CD4-positive, alpha-beta T cell treated with Interleukin-6 for 4 hours (primary cell): ENCODE measurements around the gene LMX1A.
A peak's percentile ranks its signal among the peaks of the same experiment; 100 is the strongest.

Experiments used
- DNase-seq: peaks from one replicate; pipeline ENCODE4 v3.0.0-alpha.2; 2020; ENCODE audit warnings: mixed read lengths

LMX1A gene

GRCh38 chr1:165257969-165258459 is 98.5 kb downstream of the LMX1A start:
- peak; percentile 14 for DNase-seq

GRCh38 chr1:165254896-165255625 is 101.5 kb downstream of the LMX1A start:
- DNase-seq: no peak

GRCh38 chr1:165254376-165254775 is 102.1 kb downstream of the LMX1A start:
- DNase-seq: no peak

GRCh38 chr1:165253818-165254254 is 102.7 kb downstream of the LMX1A start:
- no peak for DNase-seq

DNA sequence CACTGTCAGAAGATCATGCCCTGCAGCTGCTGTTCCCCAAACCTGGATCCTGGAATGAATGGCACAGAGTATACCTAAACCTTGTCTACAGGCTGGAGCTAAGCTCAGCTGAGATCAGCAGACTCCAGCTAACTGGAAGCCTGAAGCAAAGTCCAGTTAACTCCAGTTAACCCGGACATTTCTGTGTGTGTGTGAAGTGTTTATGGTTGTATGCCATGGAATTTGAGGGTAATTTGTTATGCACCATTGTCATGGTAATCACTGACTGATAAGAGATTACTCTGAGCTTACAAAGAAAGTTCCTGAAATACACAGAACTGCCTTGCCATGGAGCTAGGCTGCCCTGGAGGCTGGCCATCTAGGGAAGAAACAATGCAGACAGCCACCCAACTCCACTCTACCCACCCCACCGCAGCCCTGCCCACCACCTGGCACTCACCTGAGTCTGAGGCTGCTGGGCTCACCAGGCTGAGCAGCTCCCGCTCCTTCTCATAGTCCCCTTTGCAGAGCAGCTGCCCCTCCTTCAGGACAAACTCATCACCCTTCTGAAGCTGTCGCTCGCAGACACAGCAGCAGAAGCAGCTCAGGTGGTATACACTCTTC is 107.4 kb downstream of the LMX1A start:
- no peak for DNase-seq

GRCh38 chr1:165241952-165242351 is 114.6 kb downstream of the LMX1A start:
- DNase-seq: no peak

DNA sequence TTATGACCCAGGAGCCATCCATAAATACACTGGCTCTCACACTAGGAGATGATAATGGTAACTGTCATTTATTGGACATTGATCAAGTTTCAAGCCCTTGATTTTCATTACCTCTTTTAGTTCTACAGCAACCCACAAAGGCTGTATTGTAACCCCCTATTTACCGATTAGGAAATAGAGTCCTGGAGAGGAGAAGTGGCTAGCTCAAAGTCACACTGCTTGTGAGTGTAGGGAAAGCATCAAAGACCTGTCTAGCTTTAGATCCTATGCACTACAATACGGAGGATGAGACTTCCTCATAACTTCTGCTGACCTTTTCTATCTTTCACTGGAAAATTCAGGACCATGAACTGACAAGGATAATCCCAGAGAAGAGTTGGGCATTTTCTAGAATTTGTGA is 115.2 kb downstream of the LMX1A start:
- DNase-seq: no peak

DNA sequence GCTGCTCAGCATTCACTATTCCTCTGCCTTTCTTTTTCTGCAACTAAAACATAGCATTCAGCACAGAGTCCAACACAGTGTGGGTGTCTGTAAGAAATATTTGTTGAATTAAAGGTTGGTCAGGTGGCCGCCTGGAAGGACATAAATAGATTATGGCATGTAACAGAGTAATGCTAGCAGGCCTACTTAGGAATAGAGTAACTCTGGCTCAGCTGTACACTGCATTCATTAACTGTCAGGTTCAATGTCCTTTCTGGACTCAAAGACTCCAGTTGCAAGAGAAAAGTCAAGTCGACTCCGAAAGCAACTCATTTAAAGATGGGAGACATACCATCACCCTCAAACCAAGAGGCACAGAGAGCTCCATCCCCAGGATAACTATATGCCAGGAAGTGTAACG is 116.0 kb downstream of the LMX1A start:
- no peak for DNase-seq

DNA sequence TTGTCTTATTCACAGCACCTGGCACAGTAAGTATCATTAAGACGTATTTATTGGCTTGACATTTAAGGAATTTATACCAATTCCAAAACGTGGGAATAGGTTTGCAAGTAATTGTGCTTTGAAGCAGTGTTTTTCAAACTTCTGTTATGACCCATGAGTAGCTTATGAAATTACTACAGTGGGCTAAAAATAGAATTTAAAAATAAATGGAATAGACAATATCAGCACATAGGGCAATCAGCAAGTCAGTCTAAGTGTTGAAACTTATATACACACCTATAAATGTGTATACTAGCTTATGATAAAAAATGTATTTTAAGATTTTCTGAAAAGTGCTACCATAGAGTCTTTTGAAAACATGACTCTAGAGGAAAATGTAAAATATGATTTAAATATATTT is 116.6 kb downstream of the LMX1A start:
- no peak for DNase-seq

DNA sequence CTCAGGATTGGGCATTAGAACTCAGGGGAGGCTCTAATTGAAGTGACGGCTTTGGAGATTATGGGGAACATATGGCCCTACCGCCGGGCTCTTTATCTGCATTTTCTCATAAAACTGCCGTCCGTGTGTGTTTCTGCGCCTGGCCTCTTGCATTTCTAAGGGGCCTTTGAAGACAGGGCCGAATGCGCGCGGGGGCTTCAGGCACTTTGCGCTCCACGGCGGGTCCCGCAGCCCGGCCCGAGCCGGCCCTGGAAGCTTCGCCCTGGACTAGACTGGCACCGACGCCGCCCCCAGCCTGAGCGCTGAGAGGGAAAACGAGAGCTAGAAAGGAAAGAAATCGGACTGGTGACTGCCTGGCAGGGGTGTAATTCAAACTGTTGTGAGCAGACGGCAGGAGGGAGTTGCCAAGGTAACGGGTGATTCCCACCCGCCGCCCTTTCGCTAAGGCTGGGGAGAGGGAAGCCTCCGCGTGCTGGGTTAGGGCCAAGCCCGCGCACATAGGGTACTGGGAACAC is 120.7 kb downstream of the LMX1A start:
- no peak for DNase-seq

DNA sequence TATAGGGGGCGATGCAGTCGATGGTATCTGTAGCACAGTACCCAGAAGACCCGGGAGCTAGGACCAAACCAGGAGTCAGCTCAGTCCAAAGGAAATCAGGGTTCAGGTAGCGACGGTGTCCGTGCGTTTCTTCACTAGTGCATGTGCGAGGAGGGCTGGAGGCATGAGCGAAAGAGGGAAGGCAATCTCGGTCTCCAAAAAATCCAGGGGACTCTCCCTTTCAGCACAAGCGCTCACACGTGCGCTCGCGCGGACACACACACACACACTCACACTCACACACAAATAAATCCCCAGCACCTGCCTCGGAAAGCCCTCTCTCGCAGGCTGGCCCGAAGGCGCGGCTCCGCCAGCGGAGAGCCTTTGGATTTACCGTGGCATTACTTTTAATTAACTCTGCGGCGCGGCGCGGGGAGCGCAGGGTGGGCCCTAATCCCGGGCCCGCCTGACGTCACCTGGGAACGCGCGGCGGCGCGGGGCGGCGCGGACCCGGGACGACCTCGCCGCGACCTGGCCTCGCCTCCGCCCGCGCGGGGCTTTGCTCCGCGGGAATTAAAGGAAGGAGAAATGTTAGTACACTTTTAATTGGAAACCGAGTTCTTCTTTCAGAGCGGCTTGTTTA is 121.2 kb downstream of the LMX1A start:
- no peak for DNase-seq

GRCh38 chr1:165234149-165234548 is 122.4 kb downstream of the LMX1A start:
- no peak for DNase-seq

DNA sequence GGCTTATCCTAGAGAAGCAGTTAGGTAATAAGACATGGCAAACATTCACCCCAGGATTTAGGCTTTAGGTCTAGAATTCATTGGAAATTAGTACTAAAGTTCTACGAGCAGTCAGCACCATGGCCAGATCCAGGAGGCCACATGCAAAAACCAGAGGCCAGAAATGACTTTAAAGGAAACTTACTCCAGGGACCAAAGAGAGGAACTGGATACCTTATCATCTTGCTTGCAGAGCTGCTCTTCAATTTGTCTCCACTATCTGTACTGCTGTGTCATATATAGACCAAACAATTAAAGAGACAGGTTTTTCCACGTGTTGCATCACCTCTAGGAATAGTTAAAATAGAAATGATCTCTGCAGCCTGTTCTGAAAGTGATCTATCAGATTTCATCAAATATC is 127.8 kb downstream of the LMX1A start:
- DNase-seq: no peak

GRCh38 chr1:165228111-165228655 is 128.3 kb downstream of the LMX1A start:
- DNase-seq: no peak

- no peak for DNase-seq
Measured at GRCh38 chr1:165226326-165226725, 130.2 kb downstream of the LMX1A start.

- DNase-seq: no peak
Measured at GRCh38 chr1:165225650-165226049, 130.9 kb downstream of the LMX1A start.

DNA sequence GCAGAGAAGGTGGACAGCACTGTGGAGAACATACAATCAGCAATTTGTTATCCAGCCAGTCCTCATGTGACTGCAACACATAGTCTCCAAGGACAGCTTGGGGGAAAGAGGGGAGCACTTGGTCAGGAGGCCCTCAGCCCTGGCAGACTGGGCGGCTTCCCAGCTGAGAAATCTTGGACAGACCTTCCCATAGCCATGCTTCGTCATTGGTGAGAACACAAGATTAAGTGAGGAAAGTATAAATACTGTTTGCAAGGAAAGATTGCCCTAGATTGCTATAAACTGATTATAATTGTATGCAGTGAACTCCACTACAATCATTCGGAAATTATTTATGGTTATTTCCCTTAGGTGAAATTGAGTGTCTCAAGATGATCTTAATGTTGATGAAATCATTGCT is 131.5 kb downstream of the LMX1A start:
- DNase-seq: no peak

DNA sequence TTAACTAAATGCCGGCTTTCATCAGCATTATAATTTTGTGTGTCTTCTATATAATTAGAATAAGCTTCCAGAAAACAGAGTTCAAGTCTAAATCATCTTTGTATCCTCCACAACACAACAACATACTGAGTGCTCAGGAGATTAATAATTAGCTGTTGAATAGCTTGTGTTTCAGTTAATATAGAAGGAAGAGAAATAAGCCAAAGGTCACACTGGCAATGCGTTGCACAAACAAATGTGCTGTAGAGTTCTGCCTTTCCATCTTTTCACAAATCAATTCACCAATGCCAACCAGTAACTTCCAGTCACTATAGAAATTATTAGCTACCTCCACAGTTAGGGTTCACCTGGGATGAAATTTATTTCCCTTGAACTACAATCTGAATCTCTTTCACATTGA is 132.0 kb downstream of the LMX1A start:
- DNase-seq: no peak

DNA sequence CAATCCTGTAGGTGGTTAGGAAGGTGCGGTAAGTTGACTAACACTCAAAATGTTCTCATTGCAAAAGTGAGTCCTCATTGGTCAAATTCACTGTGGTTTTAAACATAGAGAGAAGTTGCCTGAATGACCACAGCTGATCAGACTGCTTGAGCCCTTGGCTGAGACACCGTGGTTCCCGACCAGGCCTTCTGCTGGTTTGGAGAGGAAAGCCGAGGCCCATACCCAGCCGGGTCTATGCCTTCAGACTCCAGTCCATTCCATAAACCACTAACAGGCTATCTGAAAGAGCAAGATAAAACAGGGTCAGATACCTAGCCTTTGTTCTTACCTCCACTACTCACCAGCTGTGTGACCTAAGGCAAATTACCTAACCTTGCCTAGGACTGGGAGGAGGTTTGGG is 133.9 kb downstream of the LMX1A start:
- DNase-seq: no peak

DNA sequence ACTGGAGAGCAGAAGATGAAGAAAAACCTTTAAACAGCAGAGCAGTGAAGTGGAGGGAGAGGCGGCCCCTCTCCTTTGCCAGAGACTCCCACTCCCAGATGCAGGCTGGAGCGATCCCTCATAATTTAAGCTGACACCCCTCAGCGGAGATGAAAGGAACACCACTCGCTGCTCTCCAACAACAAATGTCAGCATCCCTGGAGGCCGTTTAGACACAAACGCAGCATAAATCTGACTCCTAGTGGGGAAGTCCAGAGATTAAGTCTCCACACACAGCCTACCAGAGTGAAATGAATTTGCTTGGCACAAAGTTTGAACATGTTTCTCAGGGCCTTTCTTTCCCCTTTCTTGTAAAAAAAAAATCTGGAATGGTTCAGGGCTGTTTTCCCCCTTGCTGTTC is 137.8 kb downstream of the LMX1A start:
- DNase-seq: no peak

GRCh38 chr1:165217958-165218357 is 138.6 kb downstream of the LMX1A start:
- DNase-seq: no peak

GRCh38 chr1:165216254-165216653 is 140.3 kb downstream of the LMX1A start:
- no peak for DNase-seq

DNA sequence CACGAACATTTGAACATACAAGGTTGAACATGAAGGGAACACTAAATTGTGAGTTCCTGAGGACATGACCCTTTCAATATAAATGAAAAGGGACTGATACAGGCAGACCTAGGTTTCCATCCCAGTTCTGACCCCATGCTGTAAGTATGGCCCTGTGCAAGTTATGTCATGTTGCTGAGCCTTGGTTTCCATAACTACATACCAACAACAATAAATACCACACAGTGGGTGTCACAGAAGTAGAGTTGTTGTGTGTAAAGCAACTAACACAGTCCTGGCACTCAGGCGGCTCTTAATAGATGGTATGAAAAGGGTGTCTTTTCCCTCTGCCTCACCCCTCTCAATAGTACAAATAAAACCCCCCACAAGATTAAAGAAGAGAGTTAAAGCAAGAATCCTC is 140.8 kb downstream of the LMX1A start:
- no peak for DNase-seq

DNA sequence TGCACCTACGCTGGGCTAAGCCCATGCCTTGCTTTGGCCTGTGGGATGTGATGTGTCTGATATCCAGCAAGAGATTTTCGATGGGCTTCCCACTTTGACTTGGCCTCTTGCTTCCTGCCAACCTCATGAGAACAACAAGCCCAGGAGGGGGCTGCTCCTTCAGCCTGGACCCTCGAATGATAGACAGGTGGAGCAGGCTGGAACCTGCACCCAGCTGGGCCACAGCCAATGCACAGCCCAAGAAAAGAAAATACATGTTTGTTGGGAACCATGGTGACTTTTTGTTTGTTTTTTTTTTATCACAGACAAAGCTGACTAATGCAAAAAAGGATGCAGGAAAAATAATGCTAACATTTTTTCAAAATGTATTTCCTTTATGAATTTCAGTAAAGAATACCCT is 144.3 kb downstream of the LMX1A start:
- DNase-seq: no peak
